K562 (cell line): Measurements from ENCODE around the gene ABCB10. TPM values are rescaled to one million over a fixed set of nuclear protein-coding genes. Genes with fewer than 3 reads are reported as not detected.

Experiments used
- ARID2 ChIP-seq: fragments of 450-650 bp; IDR thresholded peaks from 2 replicates; pipeline ENCODE4 v1.6.1; 2017; ENCODE audit warnings: antibody characterized with exemption, mild to moderate bottlenecking
- ARNT ChIP-seq, 2 experiments: fragments of 450-650 bp; IDR thresholded peaks; 2 replicates each; pipeline ENCODE4 v1.6.1; 2016; ENCODE audit warnings: mild to moderate bottlenecking in 1 of 2
- FOXK2 ChIP-seq, 2 experiments: fragments of 450-650 bp; IDR thresholded peaks in 1 of 2; conservative IDR thresholded peaks in 1 of 2; 2 replicates each; pipeline ENCODE4 v1.6.1; 2016; ENCODE audit warnings: low read depth in 2 of 2, mild to moderate bottlenecking in 1 of 2
- HDGF ChIP-seq: fragments of 450-650 bp; IDR thresholded peaks from 2 replicates; pipeline ENCODE4 v1.6.1; 2016
- HLTF ChIP-seq: fragments of 450-650 bp; IDR thresholded peaks from 2 replicates; pipeline ENCODE4 v1.6.1; 2016
- KDM1A ChIP-seq, 2 experiments: fragments of 450-650 bp; IDR thresholded peaks; 2 replicates each; pipeline ENCODE4 v1.6.1; 2016; ENCODE audit warnings: mild to moderate bottlenecking in 2 of 2
- LEF1 ChIP-seq: fragments of 450-650 bp; IDR thresholded peaks from 2 replicates; pipeline ENCODE4 v1.6.1; 2016; ENCODE audit warnings: mild to moderate bottlenecking
- MCM7 ChIP-seq, 2 experiments: fragments of 450-650 bp; IDR thresholded peaks; 2 replicates each; pipeline ENCODE4 v1.6.1; 2016 to 2018
- MTA1 ChIP-seq: fragments of 450-650 bp; IDR thresholded peaks from 2 replicates; pipeline ENCODE4 v1.6.1; 2017; ENCODE audit warnings: borderline replicate concordance
- TRIM28 ChIP-seq: fragments of 450-650 bp; IDR thresholded peaks from 2 replicates; pipeline ENCODE4 v1.6.1; 2017
- polyA plus RNA-seq, 8 experiments: library from polyadenylated mRNA; depleted of rRNA in 4 of 8; stranded (reverse) in 5 of 8; unstranded in 3 of 8; fragments of >200 nt; fragmentation: Nextera tagmentation in 2 of 8; fragmentation: Illumina TruSeq in 1 of 8; extraction: Ambion mirVana in 2 of 8; extraction: Trizol in 1 of 8; gene quantifications; 2 replicates each; pipeline versions ENCODE4 v1.2.1 to v1.2.3, GENCODE V29; 2011 to 2014; ENCODE audit warnings: inconsistent platforms in 1 of 8, missing spikeins in 1 of 8
- total RNA-seq, 7 experiments: library from RNA; depleted of rRNA in 6 of 7; stranded (reverse); fragments of >200 nt in 6 of 7; fragmentation: Illumina TruSeq in 2 of 7; extraction: Trizol in 2 of 7; gene quantifications; 2 replicates each; pipeline versions ENCODE4 v1.2.1 to v1.2.3, GENCODE V29; 2011 to 2021; ENCODE audit warnings: low replicate concordance in 1 of 7
- TF ChIP-seq, protein P1 (sequence below): IDR thresholded peaks from 2 replicates; pipeline ENCODE4 v1.6.1; 2016; ENCODE audit warnings: missing genetic modification characterization, missing compliant biosample characterization
- TF ChIP-seq, protein P2 (sequence below), 2 experiments: fragments of 450-650 bp; IDR thresholded peaks; 2 replicates each; pipeline ENCODE4 v1.6.1; 2016
- TF ChIP-seq, protein P3 (sequence below): fragments of 450-650 bp; IDR thresholded peaks from 2 replicates; pipeline ENCODE4 v1.6.1; 2017; ENCODE audit warnings: antibody characterized with exemption
- TF ChIP-seq, protein P4 (sequence below): fragments of 450-650 bp; IDR thresholded peaks from 2 replicates; pipeline ENCODE4 v1.6.1; 2016; ENCODE audit warnings: borderline replicate concordance
- TF ChIP-seq, protein P5 (sequence below), 2 experiments: fragments of 450-650 bp in 1 of 2; IDR thresholded peaks; 2 replicates each; pipeline ENCODE4 v1.6.1; 2011 to 2017; ENCODE audit warnings: low read depth in 2 of 2, antibody characterized with exemption in 1 of 2, borderline replicate concordance in 1 of 2, low read length in 1 of 2, mild to moderate bottlenecking in 1 of 2, mixed read lengths in 1 of 2; ENCODE audit not compliant: control insufficient read depth in 1 of 2
- TF ChIP-seq, protein P6 (sequence below): fragments of 450-650 bp; IDR thresholded peaks from 2 replicates; pipeline ENCODE4 v1.7.0; 2016; ENCODE audit warnings: borderline replicate concordance

The ABCB10 gene
- total and polyA plus RNA-seq, 9 of the 15 experiments (the other 6 are each of a cell fraction or from before 2014, with no cell fraction given), result 12.4 to 54.8 (median 36.4) TPM

DNA sequence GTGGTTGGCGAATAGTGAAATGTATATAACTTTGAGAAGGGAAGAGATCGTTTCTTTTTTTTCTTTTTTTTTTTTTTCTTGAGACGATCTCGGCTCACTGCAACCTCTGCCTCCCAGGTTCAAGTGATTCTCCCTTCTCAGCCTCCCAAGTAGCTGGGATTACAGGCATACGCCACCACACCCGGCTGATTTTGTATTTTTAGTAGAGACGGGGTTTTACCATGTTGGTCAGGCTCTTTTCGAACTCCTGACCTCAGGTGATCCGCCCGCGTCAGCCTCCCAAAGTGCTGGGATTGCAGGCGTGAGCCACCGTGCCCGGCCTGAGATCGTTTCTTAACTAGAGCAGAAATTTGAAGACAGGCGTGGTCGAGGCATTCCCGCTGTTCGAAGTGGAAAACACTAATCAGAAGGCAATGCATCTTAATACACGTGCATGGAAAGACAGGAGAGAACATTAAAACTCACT, 862 bp upstream of the ABCB10 start (continued):
- TF ChIP-seq, protein P1, sequence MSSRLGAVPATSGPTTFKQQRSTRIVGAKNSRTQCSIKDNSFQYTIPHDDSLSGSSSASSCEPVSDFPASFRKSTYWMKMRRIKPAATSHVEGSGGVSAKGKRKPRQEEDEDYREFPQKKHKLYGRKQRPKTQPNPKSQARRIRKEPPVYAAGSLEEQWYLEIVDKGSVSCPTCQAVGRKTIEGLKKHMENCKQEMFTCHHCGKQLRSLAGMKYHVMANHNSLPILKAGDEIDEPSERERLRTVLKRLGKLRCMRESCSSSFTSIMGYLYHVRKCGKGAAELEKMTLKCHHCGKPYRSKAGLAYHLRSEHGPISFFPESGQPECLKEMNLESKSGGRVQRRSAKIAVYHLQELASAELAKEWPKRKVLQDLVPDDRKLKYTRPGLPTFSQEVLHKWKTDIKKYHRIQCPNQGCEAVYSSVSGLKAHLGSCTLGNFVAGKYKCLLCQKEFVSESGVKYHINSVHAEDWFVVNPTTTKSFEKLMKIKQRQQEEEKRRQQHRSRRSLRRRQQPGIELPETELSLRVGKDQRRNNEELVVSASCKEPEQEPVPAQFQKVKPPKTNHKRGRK (tag), result peak; percentile 74
- TF ChIP-seq MCM7 (IDR thresholded peaks at IDR 0.05) (0 out of 4 replicates have a peak, but pooled peaks of 1 of the 2 experiments have one; percentile 9), LEF1 (peak; percentile 19; the same call in 1 of the 2 replicates), HDGF (0 out of 2 replicates have a peak, but pooled peaks have one; percentile 22), TRIM28 (peak; percentile 76; the same call in 1 of the 2 replicates), HLTF (peak; percentile 83), ARNT (IDR thresholded peaks at IDR 0.05) (peak; percentile 55 to 72; a peak in 1 of 4 replicates), MTA1 (0 out of 2 replicates have a peak, but pooled peaks have one; percentile 76), KDM1A (IDR thresholded peaks at IDR 0.05) (peak in 1 of 2 experiments; percentile 46; a peak in 1 of 4 replicates), FOXK2 (conservative IDR thresholded peaks at IDR 0.05 in 1 of 2, IDR thresholded peaks at IDR 0.05 in 1 of 2; ENCODE audit: low read depth in 2 of 2) (peak; percentile 8 to 41; a peak in 1 of 4 replicates), ARID2 (0 out of 2 replicates have a peak, but pooled peaks have one; percentile 29)
- TF ChIP-seq, protein P2, sequence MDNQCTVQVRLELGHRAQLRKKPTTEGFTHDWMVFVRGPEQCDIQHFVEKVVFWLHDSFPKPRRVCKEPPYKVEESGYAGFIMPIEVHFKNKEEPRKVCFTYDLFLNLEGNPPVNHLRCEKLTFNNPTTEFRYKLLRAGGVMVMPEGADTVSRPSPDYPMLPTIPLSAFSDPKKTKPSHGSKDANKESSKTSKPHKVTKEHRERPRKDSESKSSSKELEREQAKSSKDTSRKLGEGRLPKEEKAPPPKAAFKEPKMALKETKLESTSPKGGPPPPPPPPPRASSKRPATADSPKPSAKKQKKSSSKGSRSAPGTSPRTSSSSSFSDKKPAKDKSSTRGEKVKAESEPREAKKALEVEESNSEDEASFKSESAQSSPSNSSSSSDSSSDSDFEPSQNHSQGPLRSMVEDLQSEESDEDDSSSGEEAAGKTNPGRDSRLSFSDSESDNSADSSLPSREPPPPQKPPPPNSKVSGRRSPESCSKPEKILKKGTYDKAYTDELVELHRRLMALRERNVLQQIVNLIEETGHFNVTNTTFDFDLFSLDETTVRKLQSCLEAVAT (IDR thresholded peaks at IDR 0.05), result peak in 1 of 2 experiments; percentile 61; a peak in 1 of 4 replicates
- TF ChIP-seq, protein P3, sequence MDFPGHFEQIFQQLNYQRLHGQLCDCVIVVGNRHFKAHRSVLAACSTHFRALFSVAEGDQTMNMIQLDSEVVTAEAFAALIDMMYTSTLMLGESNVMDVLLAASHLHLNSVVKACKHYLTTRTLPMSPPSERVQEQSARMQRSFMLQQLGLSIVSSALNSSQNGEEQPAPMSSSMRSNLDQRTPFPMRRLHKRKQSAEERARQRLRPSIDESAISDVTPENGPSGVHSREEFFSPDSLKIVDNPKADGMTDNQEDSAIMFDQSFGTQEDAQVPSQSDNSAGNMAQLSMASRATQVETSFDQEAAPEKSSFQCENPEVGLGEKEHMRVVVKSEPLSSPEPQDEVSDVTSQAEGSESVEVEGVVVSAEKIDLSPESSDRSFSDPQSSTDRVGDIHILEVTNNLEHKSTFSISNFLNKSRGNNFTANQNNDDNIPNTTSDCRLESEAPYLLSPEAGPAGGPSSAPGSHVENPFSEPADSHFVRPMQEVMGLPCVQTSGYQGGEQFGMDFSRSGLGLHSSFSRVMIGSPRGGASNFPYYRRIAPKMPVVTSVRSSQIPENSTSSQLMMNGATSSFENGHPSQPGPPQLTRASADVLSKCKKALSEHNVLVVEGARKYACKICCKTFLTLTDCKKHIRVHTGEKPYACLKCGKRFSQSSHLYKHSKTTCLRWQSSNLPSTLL, result peak; percentile 77
- TF ChIP-seq, protein P4, sequence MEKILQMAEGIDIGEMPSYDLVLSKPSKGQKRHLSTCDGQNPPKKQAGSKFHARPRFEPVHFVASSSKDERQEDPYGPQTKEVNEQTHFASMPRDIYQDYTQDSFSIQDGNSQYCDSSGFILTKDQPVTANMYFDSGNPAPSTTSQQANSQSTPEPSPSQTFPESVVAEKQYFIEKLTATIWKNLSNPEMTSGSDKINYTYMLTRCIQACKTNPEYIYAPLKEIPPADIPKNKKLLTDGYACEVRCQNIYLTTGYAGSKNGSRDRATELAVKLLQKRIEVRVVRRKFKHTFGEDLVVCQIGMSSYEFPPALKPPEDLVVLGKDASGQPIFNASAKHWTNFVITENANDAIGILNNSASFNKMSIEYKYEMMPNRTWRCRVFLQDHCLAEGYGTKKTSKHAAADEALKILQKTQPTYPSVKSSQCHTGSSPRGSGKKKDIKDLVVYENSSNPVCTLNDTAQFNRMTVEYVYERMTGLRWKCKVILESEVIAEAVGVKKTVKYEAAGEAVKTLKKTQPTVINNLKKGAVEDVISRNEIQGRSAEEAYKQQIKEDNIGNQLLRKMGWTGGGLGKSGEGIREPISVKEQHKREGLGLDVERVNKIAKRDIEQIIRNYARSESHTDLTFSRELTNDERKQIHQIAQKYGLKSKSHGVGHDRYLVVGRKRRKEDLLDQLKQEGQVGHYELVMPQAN, result peak; percentile 70; the same call in 1 of the 2 replicates
- TF ChIP-seq, protein P5, sequence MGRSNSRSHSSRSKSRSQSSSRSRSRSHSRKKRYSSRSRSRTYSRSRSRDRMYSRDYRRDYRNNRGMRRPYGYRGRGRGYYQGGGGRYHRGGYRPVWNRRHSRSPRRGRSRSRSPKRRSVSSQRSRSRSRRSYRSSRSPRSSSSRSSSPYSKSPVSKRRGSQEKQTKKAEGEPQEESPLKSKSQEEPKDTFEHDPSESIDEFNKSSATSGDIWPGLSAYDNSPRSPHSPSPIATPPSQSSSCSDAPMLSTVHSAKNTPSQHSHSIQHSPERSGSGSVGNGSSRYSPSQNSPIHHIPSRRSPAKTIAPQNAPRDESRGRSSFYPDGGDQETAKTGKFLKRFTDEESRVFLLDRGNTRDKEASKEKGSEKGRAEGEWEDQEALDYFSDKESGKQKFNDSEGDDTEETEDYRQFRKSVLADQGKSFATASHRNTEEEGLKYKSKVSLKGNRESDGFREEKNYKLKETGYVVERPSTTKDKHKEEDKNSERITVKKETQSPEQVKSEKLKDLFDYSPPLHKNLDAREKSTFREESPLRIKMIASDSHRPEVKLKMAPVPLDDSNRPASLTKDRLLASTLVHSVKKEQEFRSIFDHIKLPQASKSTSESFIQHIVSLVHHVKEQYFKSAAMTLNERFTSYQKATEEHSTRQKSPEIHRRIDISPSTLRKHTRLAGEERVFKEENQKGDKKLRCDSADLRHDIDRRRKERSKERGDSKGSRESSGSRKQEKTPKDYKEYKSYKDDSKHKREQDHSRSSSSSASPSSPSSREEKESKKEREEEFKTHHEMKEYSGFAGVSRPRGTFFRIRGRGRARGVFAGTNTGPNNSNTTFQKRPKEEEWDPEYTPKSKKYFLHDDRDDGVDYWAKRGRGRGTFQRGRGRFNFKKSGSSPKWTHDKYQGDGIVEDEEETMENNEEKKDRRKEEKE (IDR thresholded peaks at IDR 0.05; ENCODE audit: borderline replicate concordance in 1 of 2, control insufficient read depth in 1 of 2, low read depth in 2 of 2, low read length in 1 of 2), result peak in 1 of 2 experiments; percentile 47; a peak in 1 of 4 replicates
- TF ChIP-seq, protein P6, sequence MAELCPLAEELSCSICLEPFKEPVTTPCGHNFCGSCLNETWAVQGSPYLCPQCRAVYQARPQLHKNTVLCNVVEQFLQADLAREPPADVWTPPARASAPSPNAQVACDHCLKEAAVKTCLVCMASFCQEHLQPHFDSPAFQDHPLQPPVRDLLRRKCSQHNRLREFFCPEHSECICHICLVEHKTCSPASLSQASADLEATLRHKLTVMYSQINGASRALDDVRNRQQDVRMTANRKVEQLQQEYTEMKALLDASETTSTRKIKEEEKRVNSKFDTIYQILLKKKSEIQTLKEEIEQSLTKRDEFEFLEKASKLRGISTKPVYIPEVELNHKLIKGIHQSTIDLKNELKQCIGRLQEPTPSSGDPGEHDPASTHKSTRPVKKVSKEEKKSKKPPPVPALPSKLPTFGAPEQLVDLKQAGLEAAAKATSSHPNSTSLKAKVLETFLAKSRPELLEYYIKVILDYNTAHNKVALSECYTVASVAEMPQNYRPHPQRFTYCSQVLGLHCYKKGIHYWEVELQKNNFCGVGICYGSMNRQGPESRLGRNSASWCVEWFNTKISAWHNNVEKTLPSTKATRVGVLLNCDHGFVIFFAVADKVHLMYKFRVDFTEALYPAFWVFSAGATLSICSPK, result 0 out of 2 replicates have a peak, but pooled peaks have one; percentile 80
